Measurements from ENCODE around the gene PLXNA2. TPM values are rescaled to one million over a fixed set of nuclear protein-coding genes. Genes with fewer than 3 reads are reported as not detected.

Gene PLXNA2
- total RNA-seq, 1 experiment from 2014 or later, result 0.89 TPM

- ChIA-PET POLR2A (no interaction called here), CTCF (no interaction called here), RAD21 (ENCODE audit: low non-redundant PET in 1 of 2, low total read pairs in 2 of 2, uncharacterized antibody in 2 of 2, unreplicated experiment in 2 of 2) (no interaction called here)
- intact Hi-C loops (cut with micrococcal nuclease), result no loop called here
- Histone ChIP-seq H3K27ac (ENCODE audit: low read depth, low read length) (no peak overlapping the region), H3K27me3 (ENCODE audit: insufficient read depth, low read length) (0 out of 2 replicates have a peak, but pooled peaks cover 8% of the 10 kb centered on the region), H3K4me3 (replicated peaks in 1 of 2; ENCODE audit: low read depth in 1 of 2, low read length in 2 of 2) (no peak overlapping the region), H3K4me1 (ENCODE audit: control insufficient read depth in 1 of 2, insufficient read depth in 2 of 2, low read length in 2 of 2) (peaks cover 6 to 8% of the 10 kb centered on the region in 2 experiments; a peak in 3 of 4 replicates), H3K9me2 (ENCODE audit: insufficient read depth) (no peaks in the 10 kb centered on the region), H3K9ac (ENCODE audit: low read length) (no peak overlapping the region), H2AFZ (ENCODE audit: low read depth, low read length, poor library complexity, severe bottlenecking) (no peak overlapping the region), H3K79me2 (ENCODE audit: insufficient read depth, low read length) (no peaks in the 10 kb centered on the region), H3K9me3 (ENCODE audit: control insufficient read depth in 1 of 2, insufficient read depth in 1 of 2, low read depth in 1 of 2, low read length in 2 of 2) (no peaks in the 10 kb centered on the region), H4K20me1 (ENCODE audit: insufficient read depth) (no peaks in the 10 kb centered on the region), H3K4me2 (ENCODE audit: low read length) (no peak overlapping the region), H3K36me3 (ENCODE audit: control insufficient read depth in 1 of 2, insufficient read depth in 2 of 2, low read length in 2 of 2) (no peaks in the 10 kb centered on the region)
- ATAC-seq, result no peak
- BruUV-seq (replicated peaks), result no TSS peak
- TF ChIP-seq CTCF (IDR thresholded peaks at IDR 0.05 in 2 of 3, conservative IDR thresholded peaks at IDR 0.05 in 1 of 3; ENCODE audit: borderline replicate concordance in 1 of 3, insufficient read depth in 1 of 3, low read depth in 2 of 3, low read length in 2 of 3) (no peak), SP1 (IDR thresholded peaks at IDR 0.05; ENCODE audit: low read depth) (no peak), ELF1 (IDR thresholded peaks at IDR 0.05; ENCODE audit: borderline replicate concordance, low read depth) (no peak), ATF3 (IDR thresholded peaks at IDR 0.05) (no peak), CEBPB (IDR thresholded peaks at IDR 0.05; ENCODE audit: low read depth) (no peak), JUND (IDR thresholded peaks at IDR 0.05) (no peak)
- TF ChIP-seq, protein P1, sequence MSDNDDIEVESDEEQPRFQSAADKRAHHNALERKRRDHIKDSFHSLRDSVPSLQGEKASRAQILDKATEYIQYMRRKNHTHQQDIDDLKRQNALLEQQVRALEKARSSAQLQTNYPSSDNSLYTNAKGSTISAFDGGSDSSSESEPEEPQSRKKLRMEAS (IDR thresholded peaks at IDR 0.05), result no peak
- no peak for DNase-seq (ENCODE audit: low read depth, low spot score)
These were observed 66.5 kb downstream of the PLXNA2 start for GRCh38 chr1:208177656-208178055.

GRCh38 chr1:208176649-208177048 is 67.5 kb downstream of the PLXNA2 start:
- Histone ChIP-seq H3K27me3 (ENCODE audit: insufficient read depth, low read length) (0 out of 2 replicates have a peak, but pooled peaks cover 8% of the 10 kb centered on the region), H3K79me2 (ENCODE audit: insufficient read depth, low read length) (no peaks in the 10 kb centered on the region), H3K9me2 (ENCODE audit: insufficient read depth) (no peaks in the 10 kb centered on the region), H3K4me2 (ENCODE audit: low read length) (no peak overlapping the region), H3K4me1 (ENCODE audit: control insufficient read depth in 1 of 2, insufficient read depth in 2 of 2, low read length in 2 of 2) (peaks cover 6 to 8% of the 10 kb centered on the region in 2 experiments; a peak in 3 of 4 replicates), H3K4me3 (replicated peaks in 1 of 2; ENCODE audit: low read depth in 1 of 2, low read length in 2 of 2) (no peak overlapping the region), H2AFZ (ENCODE audit: low read depth, low read length, poor library complexity, severe bottlenecking) (no peak overlapping the region), H4K20me1 (ENCODE audit: insufficient read depth) (no peaks in the 10 kb centered on the region), H3K27ac (ENCODE audit: low read depth, low read length) (no peak overlapping the region), H3K36me3 (ENCODE audit: control insufficient read depth in 1 of 2, insufficient read depth in 2 of 2, low read length in 2 of 2) (no peaks in the 10 kb centered on the region), H3K9me3 (ENCODE audit: control insufficient read depth in 1 of 2, insufficient read depth in 1 of 2, low read depth in 1 of 2, low read length in 2 of 2) (no peaks in the 10 kb centered on the region), H3K9ac (ENCODE audit: low read length) (no peak overlapping the region)
- ChIA-PET CTCF (no interaction called here), RAD21 (ENCODE audit: low non-redundant PET in 1 of 2, low total read pairs in 2 of 2, uncharacterized antibody in 2 of 2, unreplicated experiment in 2 of 2) (no interaction called here), POLR2A (no interaction called here)
- intact Hi-C loops (cut with micrococcal nuclease), result no loop called here
- DNase-seq (ENCODE audit: low read depth, low spot score) (no peak), ATAC-seq (no peak)
- BruUV-seq (replicated peaks), result no TSS peak
- TF ChIP-seq FOSL1 (IDR thresholded peaks at IDR 0.05; ENCODE audit: low read depth) (no peak), SIN3A (IDR thresholded peaks at IDR 0.05; ENCODE audit: low read depth) (no peak), SRF (IDR thresholded peaks at IDR 0.05; ENCODE audit: low read depth) (no peak), ELF1 (IDR thresholded peaks at IDR 0.05; ENCODE audit: borderline replicate concordance, low read depth) (no peak)

Measured in HCT116 (cell line).